Brain microvascular endothelial cell (primary cell): ENCODE measurements around the gene MARK3.
A peak's percentile ranks its signal among the peaks of the same experiment; 100 is the strongest.

Experiments used
- DNase-seq: peaks from one replicate; pipeline ENCODE4 v3.0.0-alpha.2; 2020
- H3K27ac ChIP-seq: fragments of 250-450 bp; sonication (Bioruptor Pico); 2 replicates; pipeline ENCODE4 v1.5.1; 2020; ENCODE audit warnings: mild to moderate bottlenecking, moderate library complexity
- H3K27me3 ChIP-seq: fragments of 250-450 bp; sonication (Bioruptor Pico); replicated peaks from 2 replicates; pipeline ENCODE4 v1.5.1; 2020; ENCODE audit warnings: mild to moderate bottlenecking
- H3K36me3 ChIP-seq: fragments of 250-450 bp; sonication (Bioruptor Pico); replicated peaks from 2 replicates; pipeline ENCODE4 v1.5.1; 2020; ENCODE audit warnings: mild to moderate bottlenecking
- H3K4me3 ChIP-seq: 2 replicates; pipeline ENCODE4 v1.5.1; 2011; ENCODE audit warnings: low read depth, mild to moderate bottlenecking, control low read depth, low read length, moderate library complexity
- CTCF ChIP-seq: IDR thresholded peaks from 2 replicates; pipeline ENCODE4 v1.5.1; 2011; ENCODE audit warnings: low read depth, mild to moderate bottlenecking, moderate library complexity, low read length, control low read depth, inconsistent platforms; ENCODE audit errors: missing control alignments
- in situ Hi-C: cut with HindIII; loops from 2 replicates; pipeline ENCODE4 v1.10.0; 2017; ENCODE audit warnings: low sequenced_read_pairs, low pct_ligation_motif_present

Gene MARK3

DNA sequence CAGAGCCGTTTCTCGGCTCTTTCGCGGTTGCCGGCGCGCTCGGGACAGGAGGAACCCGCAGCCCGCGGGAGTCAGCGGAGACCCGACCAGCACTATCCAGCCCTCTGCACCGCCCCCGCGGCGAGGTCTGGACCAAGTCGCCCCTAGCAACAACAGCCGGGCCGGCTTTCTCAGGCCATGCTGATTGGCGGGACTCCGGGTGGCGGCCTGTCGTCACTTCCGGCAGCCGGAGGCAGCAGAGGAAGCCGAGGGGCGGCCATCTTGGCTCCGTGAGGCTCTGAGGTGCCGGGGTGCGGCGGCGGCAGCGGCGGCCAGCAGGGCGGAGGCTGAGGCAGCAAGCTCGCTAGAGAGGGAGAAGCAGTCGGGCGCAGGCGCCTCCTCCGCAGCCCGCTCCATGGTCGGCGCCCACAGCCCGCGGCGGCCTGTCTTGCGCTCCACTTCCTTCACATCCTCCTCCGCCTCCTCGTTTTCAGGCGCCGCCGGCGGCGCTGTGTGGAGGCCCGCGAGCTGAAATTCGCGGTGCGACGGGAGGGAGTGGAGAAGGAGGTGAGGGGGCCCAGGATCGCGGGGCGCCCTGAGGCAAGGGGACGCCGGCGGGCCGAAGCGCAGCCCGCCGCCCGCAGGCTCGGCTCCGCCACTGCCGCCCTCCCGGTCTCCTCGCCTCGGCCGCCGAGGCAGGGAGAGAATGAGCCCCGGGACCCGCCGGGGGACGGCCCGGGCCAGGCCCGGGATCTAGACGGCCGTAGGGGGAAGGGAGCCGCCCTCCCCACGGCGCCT is at the start of gene MARK3:
Gene MARK3 (plus strand): TSS at position 264 of the 777 bp plus-strand sequence. CDS start 615 bp downstream, outside the sequence.
- TF ChIP-seq CTCF: peak; percentile 11
- peak; percentile 96 for DNase-seq
- Histone ChIP-seq H3K27ac (peak within 1 kb of the TSS; percentile 86), H3K27me3 (no peaks in the 10 kb centered on the region), H3K36me3 (no peaks in the 10 kb centered on the region), H3K4me3 (peak within 1 kb of the TSS; percentile 99)
- in situ Hi-C loops: no loop called here

DNA sequence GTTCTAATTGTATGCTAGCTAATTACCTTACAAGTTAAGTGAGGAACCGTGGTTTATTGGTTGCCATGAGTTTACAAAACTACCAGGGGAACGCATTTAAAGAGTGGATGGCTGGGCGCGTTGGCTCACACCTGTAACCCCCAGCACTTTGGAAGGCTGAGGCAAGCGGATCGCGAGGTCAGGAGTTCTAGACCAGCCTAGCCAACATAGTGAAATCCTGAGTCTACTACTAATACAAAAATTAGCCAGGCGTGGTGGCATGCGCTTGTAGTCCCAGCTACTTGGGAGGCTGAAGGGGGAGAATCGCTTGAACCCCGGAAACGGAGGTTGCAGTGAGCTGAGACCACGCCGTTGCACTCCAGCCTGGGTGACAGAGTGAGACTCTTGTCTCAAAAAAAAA is 49.0 kb upstream of the MARK3 start:
- H3K4me3 ChIP-seq: peak overlapping the region; percentile 91
- no peak overlapping the region for H3K27ac ChIP-seq
- in situ Hi-C loops: no loop called here
- TF ChIP-seq CTCF: no peak
- DNase-seq: no peak
- H3K36me3 ChIP-seq: peaks cover 67% of the 10 kb centered on the region
- H3K27me3 ChIP-seq: no peaks in the 10 kb centered on the region

DNA sequence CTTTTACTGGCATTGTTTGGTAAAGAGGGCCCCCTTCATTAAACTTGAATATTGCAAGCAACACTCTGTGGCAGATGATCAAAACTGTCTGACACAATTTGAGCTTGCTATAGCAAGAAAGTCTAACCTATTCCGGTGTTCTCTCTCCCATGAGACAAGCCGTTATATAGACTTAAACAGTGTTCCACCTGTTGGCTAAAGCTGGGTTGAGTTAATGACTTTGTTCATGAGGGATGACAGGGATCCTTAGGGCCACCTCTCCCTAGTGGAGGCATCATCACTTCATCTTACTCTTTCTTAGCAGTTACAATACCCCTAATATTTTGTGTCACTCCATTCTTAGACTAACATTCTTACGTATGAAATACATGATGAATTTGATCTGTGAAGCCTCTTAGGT is 47.4 kb upstream of the MARK3 start:
- no peak for TF ChIP-seq CTCF
- in situ Hi-C loops: no loop called here
- no peaks in the 10 kb centered on the region for H3K27me3 ChIP-seq
- H3K36me3 ChIP-seq: peaks cover 80% of the 10 kb centered on the region
- no peak overlapping the region for H3K4me3 ChIP-seq
- no peak for DNase-seq
- H3K27ac ChIP-seq: no peak overlapping the region

DNA sequence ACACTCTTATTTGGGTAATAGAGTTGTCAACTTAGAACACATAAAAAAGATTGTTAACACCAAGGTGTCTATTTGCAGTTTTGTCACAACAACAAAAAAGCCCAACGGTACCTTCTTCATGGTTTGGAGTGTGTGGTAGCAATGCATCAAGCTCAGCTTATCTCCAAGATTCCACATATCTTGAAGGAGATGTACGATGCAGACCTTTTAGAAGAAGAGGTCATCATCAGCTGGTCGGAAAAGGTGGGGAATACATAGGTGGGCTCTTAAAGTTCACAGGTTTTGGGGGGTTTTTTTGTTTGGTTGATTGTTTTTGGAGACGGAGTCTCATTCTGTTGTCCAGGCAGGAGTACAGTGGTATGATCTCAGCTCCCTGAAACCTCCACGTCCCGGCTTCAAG is 45.7 kb upstream of the MARK3 start:
- H3K27me3 ChIP-seq: no peaks in the 10 kb centered on the region
- no peak overlapping the region for H3K27ac ChIP-seq
- H3K4me3 ChIP-seq: no peak overlapping the region
- DNase-seq: no peak
- TF ChIP-seq CTCF: no peak
- in situ Hi-C loops: no loop called here
- peaks cover 95% of the 10 kb centered on the region for H3K36me3 ChIP-seq

- Histone ChIP-seq H3K36me3 (peaks cover 89% of the 10 kb centered on the region), H3K27me3 (no peaks in the 10 kb centered on the region), H3K27ac (no peak overlapping the region), H3K4me3 (no peak overlapping the region)
- in situ Hi-C loops: no loop called here
- no peak for DNase-seq
- TF ChIP-seq CTCF: no peak
Measured at GRCh38 chr14:103340480-103341212, 44.6 kb upstream of the MARK3 start.
